Right lobe of liver (tissue), 6 donors: ENCODE results near the gene TENM4. TPM values are rescaled to one million over a fixed set of nuclear protein-coding genes. Genes with fewer than 3 reads are reported as not detected.

Experiments used
- ATAC-seq, 4 donors: fragments of 200-7000 bp; cut with Tn5 transposase; one replicate each; pipeline ENCODE4 v1.9.1; 2020; ENCODE audit warnings: mild to moderate bottlenecking in 4 of 4, moderate library complexity in 4 of 4
- DNase-seq, 3 donors: peaks; one replicate each; pipeline ENCODE4 v3.0.0-alpha.2; 2020
- H3K27ac ChIP-seq, 3 donors: fragments of 200-600 bp; one replicate each; pipeline ENCODE4 v1.8.0; 2022
- H3K27me3 ChIP-seq, 2 donors: fragments of 200-600 bp; one replicate each; pipeline ENCODE4 v1.8.0; 2022
- H3K36me3 ChIP-seq, 4 donors: fragments of 200-600 bp; sonication (generic) in 1 of 4; one replicate each; pipeline versions ENCODE4 v1.5.1 to v1.8.0; 2017 to 2022; ENCODE audit warnings: control low read depth in 1 of 4
- H3K4me1 ChIP-seq, 4 donors: fragments of 200-600 bp; sonication (generic) in 1 of 4; one replicate each; pipeline versions ENCODE4 v1.5.1 to v1.8.0; 2017 to 2022; ENCODE audit warnings: control low read depth in 1 of 4
- H3K4me3 ChIP-seq, 3 donors: fragments of 200-600 bp; one replicate each; pipeline ENCODE4 v1.8.0; 2022
- H3K9me3 ChIP-seq, 4 donors: fragments of 200-600 bp; sonication (generic) in 1 of 4; one replicate each; pipeline versions ENCODE4 v1.5.1 to v1.8.0; 2017 to 2022; ENCODE audit warnings: control low read depth in 1 of 4
- POLR2A ChIP-seq: fragments of 450-650 bp; IDR thresholded peaks from one replicate; pipeline ENCODE4 v1.6.1; 2017; ENCODE audit warnings: antibody characterized with exemption, mild to moderate bottlenecking
- WGBS: methylation state at CpG from one replicate; pipeline ENCODE4 v1.1.6; 2018; ENCODE audit warnings: low coverage, low lambda C conversion rate; ENCODE audit not compliant: insufficient coverage; ENCODE audit errors: missing lambda C conversion rate; 5-methylcytosine and 5-hydroxymethylcytosine counted together
- intact Hi-C, 2 donors: fragments of 100-400 bp; cut with DNase I; formaldehyde crosslinking; loops; one replicate each; pipeline versions ENCODE4 v1.11.2 to v1.14.1; 2022
- total RNA-seq, 6 experiments: library from RNA; depleted of rRNA in 2 of 6; stranded (reverse); fragments of >200 nt in 2 of 6; fragmentation: NEBNext Ultra II Directional in 3 of 6; extraction: Animal tissue kit (Norgen Biotek cat#: 25700) in 3 of 6; gene quantifications; one replicate each; pipeline versions ENCODE4 v1.1.0 to v1.2.4, GENCODE V29; 2016 to 2023
- TF ChIP-seq, protein P1 (sequence below), 4 donors: fragments of 200-600 bp in 3 of 4; fragments of 450-650 bp in 1 of 4; IDR thresholded peaks; one replicate each; pipeline versions ENCODE4 v1.5.1 to v1.8.0; 2016 to 2022; ENCODE audit warnings: antibody characterized with exemption in 4 of 4, mild to moderate bottlenecking in 2 of 4
- donor health status: DM: no; HTN: yes; CAD: no.
- donor health status: DM: no; HTN: no; CAD: no.
- donor health status: DM: no; HTN: no; CAD: no.
- donor health status: DM: no; HTN: yes; CAD: no.
- donor health status: DM: no; HTN: yes; CAD: no.

The TENM4 gene
- total RNA-seq, 6 experiments from 2014 or later = 0.04 to 0.58 (median 0.14) TPM; not detected in 2

- Histone ChIP-seq H3K4me1 (peaks cover 0 to 6% (median 2%) of the 10 kb centered on the region in 4 donors), H3K27ac (no peak overlapping the region), H3K9me3 (no peaks in the 10 kb centered on the region), H3K4me3 (no peak overlapping the region), H3K27me3 (no peaks in the 10 kb centered on the region), H3K36me3 (no peaks in the 10 kb centered on the region)
- DNase-seq (no peak), ATAC-seq (no peak)
- 87% methylated on average over 7 of the region's 7 CpGs for WGBS
- intact Hi-C loops = no loop called here
- TF ChIP-seq, protein P1, sequence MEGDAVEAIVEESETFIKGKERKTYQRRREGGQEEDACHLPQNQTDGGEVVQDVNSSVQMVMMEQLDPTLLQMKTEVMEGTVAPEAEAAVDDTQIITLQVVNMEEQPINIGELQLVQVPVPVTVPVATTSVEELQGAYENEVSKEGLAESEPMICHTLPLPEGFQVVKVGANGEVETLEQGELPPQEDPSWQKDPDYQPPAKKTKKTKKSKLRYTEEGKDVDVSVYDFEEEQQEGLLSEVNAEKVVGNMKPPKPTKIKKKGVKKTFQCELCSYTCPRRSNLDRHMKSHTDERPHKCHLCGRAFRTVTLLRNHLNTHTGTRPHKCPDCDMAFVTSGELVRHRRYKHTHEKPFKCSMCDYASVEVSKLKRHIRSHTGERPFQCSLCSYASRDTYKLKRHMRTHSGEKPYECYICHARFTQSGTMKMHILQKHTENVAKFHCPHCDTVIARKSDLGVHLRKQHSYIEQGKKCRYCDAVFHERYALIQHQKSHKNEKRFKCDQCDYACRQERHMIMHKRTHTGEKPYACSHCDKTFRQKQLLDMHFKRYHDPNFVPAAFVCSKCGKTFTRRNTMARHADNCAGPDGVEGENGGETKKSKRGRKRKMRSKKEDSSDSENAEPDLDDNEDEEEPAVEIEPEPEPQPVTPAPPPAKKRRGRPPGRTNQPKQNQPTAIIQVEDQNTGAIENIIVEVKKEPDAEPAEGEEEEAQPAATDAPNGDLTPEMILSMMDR (IDR thresholded peaks at IDR 0.05) = no peak
- no peak for TF ChIP-seq POLR2A
Measured at GRCh38 chr11:78741741-78742140, 699.1 kb downstream of the TENM4 start.

DNA sequence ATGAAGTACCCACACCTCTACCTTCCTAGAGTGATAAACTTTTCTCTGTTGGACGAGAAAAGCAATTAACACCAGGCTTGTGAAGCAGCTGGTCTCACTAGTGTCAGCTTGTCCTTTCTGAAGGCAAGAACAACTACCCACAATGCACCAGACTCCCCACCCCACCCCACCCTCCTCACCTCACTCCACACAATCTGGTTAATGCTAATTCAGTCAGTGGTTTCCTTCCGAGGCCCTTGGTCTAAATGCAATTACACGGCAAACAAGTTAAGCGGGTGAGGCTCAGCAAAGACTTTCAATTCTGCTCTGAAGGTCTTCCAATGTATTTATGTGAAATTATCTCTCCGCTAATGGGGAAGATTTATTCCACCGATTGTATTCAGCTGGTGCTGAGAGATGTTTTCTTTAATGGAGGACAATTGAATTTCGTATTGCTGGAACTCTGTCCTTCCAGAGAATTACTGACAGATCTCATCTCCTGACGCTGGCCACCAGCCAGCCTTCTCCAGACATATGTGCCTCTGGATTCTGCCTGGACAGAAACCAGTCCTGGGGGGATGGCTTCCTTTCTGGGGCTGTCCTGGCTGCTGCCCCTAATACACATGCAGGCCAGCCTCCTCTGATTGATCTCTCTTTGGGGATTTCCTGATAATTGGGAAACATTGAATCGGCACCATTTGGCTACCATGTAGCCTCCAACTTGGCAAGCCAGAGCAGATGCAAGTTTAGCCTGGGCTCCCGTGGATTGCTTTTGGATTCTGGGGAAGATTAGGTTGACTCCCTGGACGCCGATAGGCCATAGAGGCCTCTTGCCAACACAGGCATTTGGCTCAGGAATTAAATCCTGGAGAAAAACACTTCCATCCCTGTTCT is 700.4 kb downstream of the TENM4 start:
- Histone ChIP-seq H3K9me3 (no peaks in the 10 kb centered on the region), H3K27me3 (no peaks in the 10 kb centered on the region), H3K27ac (no peak overlapping the region), H3K36me3 (no peaks in the 10 kb centered on the region), H3K4me3 (no peak overlapping the region), H3K4me1 (peaks cover 0 to 6% (median 2%) of the 10 kb centered on the region in 4 donors)
- ATAC-seq = no peak
- WGBS = 70% methylated on average over 11 of the region's 12 CpGs
- no peak for TF ChIP-seq POLR2A
- TF ChIP-seq, protein P1 (IDR thresholded peaks at IDR 0.05) = no peak
- intact Hi-C loops = no loop called here
- DNase-seq = no peak

- H3K27me3 ChIP-seq = no peaks in the 10 kb centered on the region
- WGBS = 71% methylated on average over 1 of the region's 1 CpG
- intact Hi-C loops = no loop called here
- no peak for ATAC-seq
- peaks cover 0 to 6% (median 2%) of the 10 kb centered on the region in 4 donors for H3K4me1 ChIP-seq
- no peaks in the 10 kb centered on the region for H3K36me3 ChIP-seq
- DNase-seq = no peak
- no peak for TF ChIP-seq POLR2A
- TF ChIP-seq, protein P1 (IDR thresholded peaks at IDR 0.05) = no peak
- no peak overlapping the region for H3K27ac ChIP-seq
- H3K9me3 ChIP-seq = no peaks in the 10 kb centered on the region
- H3K4me3 ChIP-seq = no peak overlapping the region
Measured at GRCh38 chr11:78737891-78738290, 702.9 kb downstream of the TENM4 start.

GRCh38 chr11:78737301-78737700 is 703.5 kb downstream of the TENM4 start:
- Histone ChIP-seq H3K36me3 (no peaks in the 10 kb centered on the region), H3K27me3 (no peaks in the 10 kb centered on the region), H3K4me1 (peaks cover 0 to 5% (median 2%) of the 10 kb centered on the region in 4 donors), H3K9me3 (no peaks in the 10 kb centered on the region), H3K27ac (no peak overlapping the region), H3K4me3 (no peak overlapping the region)
- intact Hi-C loops = no loop called here
- ATAC-seq (no peak), DNase-seq (no peak)
- TF ChIP-seq POLR2A = no peak
- TF ChIP-seq, protein P1 (IDR thresholded peaks at IDR 0.05) = no peak
- WGBS = 86% methylated on average over 2 of the region's 3 CpGs
